ENCODE data around the gene SHISA9. TPM values are rescaled to one million over a fixed set of nuclear protein-coding genes. Genes with fewer than 3 reads are reported as not detected.

SHISA9 gene
- polyA plus RNA-seq, 1 of the 3 experiments (the other 2 are of a cell fraction) = 0.02 TPM

- H3F3A ChIP-seq (replicated peaks; ENCODE audit: insufficient read depth) = no peaks in the 10 kb centered on the region
- H3K79me2 ChIP-seq (ENCODE audit: insufficient read depth) = no peaks in the 10 kb centered on the region
- H3K27ac ChIP-seq (ENCODE audit: low read depth in 2 of 2, low read length in 1 of 2) = no peak overlapping the region
- H3K27me3 ChIP-seq (ENCODE audit: insufficient read depth) = no peaks in the 10 kb centered on the region
- ChIA-PET POLR2A (no interaction called here), CTCF (no interaction called here)
- 74% methylated on average over 2 of the region's 2 CpGs for WGBS (ENCODE audit: low lambda C conversion rate)
- no peaks in the 10 kb centered on the region for H3K36me3 ChIP-seq (replicated peaks in 1 of 2; ENCODE audit: control insufficient read depth in 1 of 2, insufficient read depth in 2 of 2, low read length in 1 of 2)
- H3K9me2 ChIP-seq = no peaks in the 10 kb centered on the region
- no peaks in the 10 kb centered on the region for H4K20me1 ChIP-seq (ENCODE audit: insufficient read depth)
- TF ChIP-seq YY1 (IDR thresholded peaks at IDR 0.05; ENCODE audit: low read depth) (no peak), USF1 (IDR thresholded peaks at IDR 0.05; ENCODE audit: borderline replicate concordance, low read depth) (peak; percentile 28; the same call in 1 of the 2 replicates)
- H3K9ac ChIP-seq = no peak overlapping the region
- H3K4me3 ChIP-seq (ENCODE audit: low read depth in 2 of 2, low read length in 1 of 2) = no peak overlapping the region
- H2AFZ ChIP-seq (ENCODE audit: low read depth) = no peak overlapping the region
- no peak overlapping the region for H3K4me2 ChIP-seq
- no peaks in the 10 kb centered on the region for H3K4me1 ChIP-seq (ENCODE audit: control insufficient read depth in 1 of 2, insufficient read depth in 2 of 2, low read depth in 1 of 2, low read length in 1 of 2)
- no peaks in the 10 kb centered on the region for H3K9me3 ChIP-seq
- no peak for DNase-seq
Observed at GRCh38 chr16:12879812-12880211, 21.6 kb upstream of the SHISA9 start.

- Histone ChIP-seq H3K27me3 (ENCODE audit: insufficient read depth) (no peaks in the 10 kb centered on the region), H3K36me3 (replicated peaks in 1 of 2; ENCODE audit: control insufficient read depth in 1 of 2, insufficient read depth in 2 of 2, low read length in 1 of 2) (no peaks in the 10 kb centered on the region), H3F3A (replicated peaks; ENCODE audit: insufficient read depth) (no peaks in the 10 kb centered on the region), H3K27ac (ENCODE audit: low read depth in 2 of 2, low read length in 1 of 2) (no peak overlapping the region), H3K79me2 (ENCODE audit: insufficient read depth) (no peaks in the 10 kb centered on the region), H3K4me1 (ENCODE audit: control insufficient read depth in 1 of 2, insufficient read depth in 2 of 2, low read depth in 1 of 2, low read length in 1 of 2) (no peaks in the 10 kb centered on the region), H3K9me3 (no peaks in the 10 kb centered on the region), H3K4me3 (ENCODE audit: low read depth in 2 of 2, low read length in 1 of 2) (no peak overlapping the region), H2AFZ (ENCODE audit: low read depth) (no peak overlapping the region), H3K9ac (no peak overlapping the region), H3K4me2 (no peak overlapping the region), H4K20me1 (ENCODE audit: insufficient read depth) (no peaks in the 10 kb centered on the region), H3K9me2 (no peaks in the 10 kb centered on the region)
- DNase-seq = no peak
- 54% methylated on average over 3 of the region's 3 CpGs for WGBS (ENCODE audit: low lambda C conversion rate)
- ChIA-PET POLR2A (no interaction called here), CTCF (no interaction called here)
- TF ChIP-seq MEF2A (IDR thresholded peaks at IDR 0.05; ENCODE audit: borderline replicate concordance, low read depth) (no peak), FOSL2 (IDR thresholded peaks at IDR 0.05; ENCODE audit: borderline replicate concordance, low read depth) (no peak), EP300 (IDR thresholded peaks at IDR 0.05; ENCODE audit: borderline replicate concordance in 1 of 2, low read depth in 1 of 2, low read length in 1 of 2) (no peak), REST (IDR thresholded peaks at IDR 0.05; ENCODE audit: low read depth, low read length) (no peak), NFIC (IDR thresholded peaks at IDR 0.05; ENCODE audit: borderline replicate concordance) (no peak), USF2 (IDR thresholded peaks at IDR 0.05; ENCODE audit: borderline replicate concordance, low read depth, low read length) (no peak), IRF3 (IDR thresholded peaks at IDR 0.05; ENCODE audit: low read depth, low read length) (no peak), POLR2AphosphoS5 (IDR thresholded peaks at IDR 0.05; ENCODE audit: low read depth, low read length) (no peak), ZBTB33 (IDR thresholded peaks at IDR 0.05; ENCODE audit: borderline replicate concordance, low read depth) (no peak), GABPA (IDR thresholded peaks at IDR 0.05; ENCODE audit: low read depth) (no peak), CTCF (IDR thresholded peaks at IDR 0.05) (no peak)
Observed at GRCh38 chr16:12881182-12881581, 20.2 kb upstream of the SHISA9 start.

All from SK-N-SH (cell line).